Measurements from ENCODE around the gene SLC22A23.

DNA sequence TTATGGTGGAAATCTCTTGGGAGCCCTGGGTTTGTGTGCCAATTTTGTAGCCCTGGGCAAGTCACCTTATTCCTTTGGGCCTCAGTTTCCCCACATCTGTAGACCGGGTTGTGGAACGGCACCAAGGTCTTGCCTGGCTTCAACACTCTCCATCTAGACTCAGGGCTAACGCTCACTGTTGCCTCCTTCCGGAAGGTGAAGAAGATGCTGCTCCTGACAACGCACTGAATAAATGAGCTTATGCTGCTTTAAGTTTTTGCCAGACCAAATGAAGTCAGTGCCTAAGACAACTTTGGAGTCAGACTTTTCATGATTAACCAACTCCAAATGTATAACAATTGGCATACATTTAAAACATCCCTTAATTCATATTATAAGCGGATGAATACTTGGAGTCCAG, 145.0 kb downstream of the SLC22A23 start:
- TF ChIP-seq, protein P1, sequence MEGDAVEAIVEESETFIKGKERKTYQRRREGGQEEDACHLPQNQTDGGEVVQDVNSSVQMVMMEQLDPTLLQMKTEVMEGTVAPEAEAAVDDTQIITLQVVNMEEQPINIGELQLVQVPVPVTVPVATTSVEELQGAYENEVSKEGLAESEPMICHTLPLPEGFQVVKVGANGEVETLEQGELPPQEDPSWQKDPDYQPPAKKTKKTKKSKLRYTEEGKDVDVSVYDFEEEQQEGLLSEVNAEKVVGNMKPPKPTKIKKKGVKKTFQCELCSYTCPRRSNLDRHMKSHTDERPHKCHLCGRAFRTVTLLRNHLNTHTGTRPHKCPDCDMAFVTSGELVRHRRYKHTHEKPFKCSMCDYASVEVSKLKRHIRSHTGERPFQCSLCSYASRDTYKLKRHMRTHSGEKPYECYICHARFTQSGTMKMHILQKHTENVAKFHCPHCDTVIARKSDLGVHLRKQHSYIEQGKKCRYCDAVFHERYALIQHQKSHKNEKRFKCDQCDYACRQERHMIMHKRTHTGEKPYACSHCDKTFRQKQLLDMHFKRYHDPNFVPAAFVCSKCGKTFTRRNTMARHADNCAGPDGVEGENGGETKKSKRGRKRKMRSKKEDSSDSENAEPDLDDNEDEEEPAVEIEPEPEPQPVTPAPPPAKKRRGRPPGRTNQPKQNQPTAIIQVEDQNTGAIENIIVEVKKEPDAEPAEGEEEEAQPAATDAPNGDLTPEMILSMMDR (IDR thresholded peaks at IDR 0.05; ENCODE audit: insufficient read depth, low read depth, low read length), result no peak
- no peak for TF ChIP-seq EZH2 (IDR thresholded peaks at IDR 0.05; ENCODE audit: insufficient read depth, low read length)
